Measurements from ENCODE around the gene PEX19. TPM values are rescaled to one million over a fixed set of nuclear protein-coding genes. Genes with fewer than 3 reads are reported as not detected.
"Not testable (repeated sequence)": the region's sequence is repeated elsewhere in the genome, so short reads cannot be mapped to it uniquely, and the experiment has no call there.

PEX19 gene
- total RNA-seq, 2 experiments from 2014 or later, result 34.7 to 47.3 TPM

DNA sequence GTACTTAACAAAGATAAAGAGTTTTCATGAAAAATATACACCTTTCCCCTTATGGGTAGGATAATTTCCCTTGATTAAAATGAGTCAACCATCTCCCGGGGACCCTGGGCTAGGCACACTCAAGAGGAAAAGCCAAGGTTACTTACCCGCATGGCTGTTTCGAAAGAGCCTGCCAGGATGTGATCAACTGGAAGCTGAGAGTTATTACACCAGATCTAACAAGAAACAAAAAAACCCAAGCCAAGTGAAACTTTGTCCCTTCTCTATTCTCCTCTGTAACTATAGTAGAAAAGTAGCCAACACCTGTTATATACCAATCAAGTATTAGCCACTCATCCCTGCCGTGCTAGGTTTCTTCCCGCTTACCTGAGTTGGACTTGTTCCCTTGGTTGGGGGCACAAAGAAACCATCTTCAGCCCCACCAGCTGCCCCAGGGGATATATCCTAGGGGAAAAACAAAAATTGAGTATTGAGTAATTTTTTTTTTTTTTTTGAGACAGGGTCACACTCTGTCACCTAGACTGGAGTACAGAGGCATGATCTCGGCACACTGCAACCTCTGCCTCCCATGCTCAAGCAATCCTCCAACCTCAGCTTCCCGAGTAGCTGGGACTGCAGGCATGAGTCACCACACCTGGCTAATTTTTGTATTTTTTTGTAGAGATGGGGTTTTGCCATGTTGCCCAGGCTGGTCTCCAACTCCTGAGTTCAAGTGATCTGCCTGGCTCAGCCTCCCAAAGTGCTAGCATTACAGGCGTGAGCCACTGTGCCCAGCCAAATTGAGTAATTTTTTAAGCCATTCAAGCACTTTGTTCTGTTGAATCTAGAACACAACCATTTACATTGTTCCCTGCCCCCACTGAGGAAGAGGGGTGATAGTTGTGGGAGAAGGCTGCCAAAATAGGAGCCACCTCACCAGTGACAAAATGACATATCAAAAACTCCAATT is 8.4 kb upstream of the PEX19 start:
- Histone ChIP-seq H3K36me3 (ENCODE audit: insufficient read depth, low read length) (peaks cover 95% of the 10 kb centered on the region), H3K9me3 (ENCODE audit: low read length) (no peaks in the 10 kb centered on the region), H3K4me3 (ENCODE audit: low read depth, low read length, poor library complexity, severe bottlenecking) (no peak overlapping the region), H3K79me2 (ENCODE audit: insufficient read depth, low read depth, low read length) (no peaks in the 10 kb centered on the region), H3K4me2 (ENCODE audit: low read length) (no peak overlapping the region), H2AFZ (ENCODE audit: low read length) (no peak overlapping the region), H3K4me1 (ENCODE audit: insufficient read depth, low read length, poor library complexity, severe bottlenecking) (no peaks in the 10 kb centered on the region), H3K27ac (ENCODE audit: low read depth, low read length, poor library complexity, severe bottlenecking) (no peak overlapping the region), H4K20me1 (ENCODE audit: insufficient read depth, low read length) (no peaks in the 10 kb centered on the region), H3K9me2 (ENCODE audit: insufficient read depth, low read length) (no peaks in the 10 kb centered on the region)
- DNase-seq (ENCODE audit: low spot score), result no peak
- intact Hi-C loops (cut with micrococcal nuclease; ENCODE audit: unreplicated experiment), result no loop called here
- TF ChIP-seq EZH2phosphoT487 (IDR thresholded peaks at IDR 0.05; ENCODE audit: borderline replicate concordance, low read depth, low read length), result no peak
- TF ChIP-seq, protein P1, sequence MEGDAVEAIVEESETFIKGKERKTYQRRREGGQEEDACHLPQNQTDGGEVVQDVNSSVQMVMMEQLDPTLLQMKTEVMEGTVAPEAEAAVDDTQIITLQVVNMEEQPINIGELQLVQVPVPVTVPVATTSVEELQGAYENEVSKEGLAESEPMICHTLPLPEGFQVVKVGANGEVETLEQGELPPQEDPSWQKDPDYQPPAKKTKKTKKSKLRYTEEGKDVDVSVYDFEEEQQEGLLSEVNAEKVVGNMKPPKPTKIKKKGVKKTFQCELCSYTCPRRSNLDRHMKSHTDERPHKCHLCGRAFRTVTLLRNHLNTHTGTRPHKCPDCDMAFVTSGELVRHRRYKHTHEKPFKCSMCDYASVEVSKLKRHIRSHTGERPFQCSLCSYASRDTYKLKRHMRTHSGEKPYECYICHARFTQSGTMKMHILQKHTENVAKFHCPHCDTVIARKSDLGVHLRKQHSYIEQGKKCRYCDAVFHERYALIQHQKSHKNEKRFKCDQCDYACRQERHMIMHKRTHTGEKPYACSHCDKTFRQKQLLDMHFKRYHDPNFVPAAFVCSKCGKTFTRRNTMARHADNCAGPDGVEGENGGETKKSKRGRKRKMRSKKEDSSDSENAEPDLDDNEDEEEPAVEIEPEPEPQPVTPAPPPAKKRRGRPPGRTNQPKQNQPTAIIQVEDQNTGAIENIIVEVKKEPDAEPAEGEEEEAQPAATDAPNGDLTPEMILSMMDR (conservative IDR thresholded peaks at IDR 0.05; ENCODE audit: low read length), result no peak
- ChIA-PET POLR2A (interaction anchor here (0.6 to 2.2 kb wide), 3 partner anchors 12 to 101 kb away, joined by 3 to 9 read pairs (median 7); no protein-coding TSS in a partner anchor), CTCF (ENCODE audit: unreplicated experiment) (interaction anchor here (0.5 to 1.0 kb wide), 2 partner anchors 83 to 115 kb away, joined by 3 to 5 read pairs; no protein-coding TSS in a partner anchor)
- no TSS peak for BruUV-seq (replicated peaks)

DNA sequence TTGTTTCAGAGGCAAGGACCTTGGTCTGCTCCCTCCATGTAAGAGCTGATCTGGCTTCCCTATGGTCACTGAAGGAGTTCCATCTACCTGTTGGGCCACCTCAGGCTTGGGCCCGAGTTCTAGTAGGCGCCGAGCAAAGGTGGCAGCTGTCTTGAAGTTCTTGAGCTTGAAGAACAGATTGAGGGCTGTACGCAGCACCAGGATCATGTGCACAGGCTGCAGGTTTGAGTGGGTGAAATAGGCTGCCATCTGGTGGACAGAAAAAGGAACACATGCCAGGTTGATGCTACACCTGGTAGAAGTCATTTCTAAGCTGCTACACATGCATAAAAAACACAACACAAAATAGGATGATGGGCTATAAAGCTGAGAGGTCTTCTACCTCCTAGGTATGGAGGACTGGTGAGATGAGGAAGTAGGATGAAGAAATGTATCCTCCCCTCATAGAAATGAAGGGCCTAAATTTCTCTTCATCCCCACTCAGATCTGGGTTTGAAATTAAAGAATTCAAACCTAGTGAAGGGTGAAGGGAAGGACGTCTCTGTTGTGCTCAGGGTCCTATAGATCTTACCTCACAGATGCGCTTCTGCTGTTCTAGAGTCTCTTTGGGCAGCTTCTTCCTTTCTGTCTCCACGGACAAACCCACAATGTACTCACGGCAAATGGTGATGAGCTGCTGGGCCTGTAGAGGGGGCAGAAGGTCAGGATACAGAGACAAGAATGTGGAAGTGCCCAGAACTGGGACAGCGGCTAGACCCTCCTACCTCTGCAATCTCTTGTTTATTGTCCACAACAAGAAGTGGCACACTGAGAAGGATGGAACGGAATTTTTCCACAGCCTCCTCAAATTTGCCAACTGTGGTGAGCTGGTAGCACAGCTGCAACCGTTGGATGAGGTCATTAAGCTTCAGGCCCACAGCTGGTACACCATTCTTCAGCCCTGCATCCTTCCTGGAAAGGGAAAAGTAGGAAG is 6.6 kb upstream of the PEX19 start:
- peak; percentile 75 for DNase-seq (ENCODE audit: low spot score)
- H3K27ac ChIP-seq (ENCODE audit: low read depth, low read length, poor library complexity, severe bottlenecking), result no peak overlapping the region

DNA sequence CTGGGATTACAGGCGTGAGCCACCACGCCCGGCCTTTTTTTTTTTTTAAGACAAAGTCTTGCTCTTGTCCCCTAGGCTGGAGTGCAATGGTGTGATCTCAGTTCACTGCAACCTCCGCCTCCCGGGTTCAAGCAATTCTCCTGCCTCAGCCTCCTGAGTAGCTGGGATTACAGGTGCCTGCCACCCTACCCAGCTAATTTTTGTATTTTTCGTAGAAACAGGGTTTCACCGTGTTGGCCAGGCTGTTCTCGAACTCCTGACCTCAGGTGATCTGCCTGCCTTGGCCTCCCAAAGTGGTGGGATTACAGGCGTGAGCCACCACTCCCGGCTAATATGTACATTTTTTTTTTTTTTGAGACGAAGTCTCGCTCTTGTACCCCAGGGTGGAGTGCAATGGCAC is 2.8 kb upstream of the PEX19 start:
- intact Hi-C loops (cut with micrococcal nuclease; ENCODE audit: unreplicated experiment); CTCF ChIA-PET (ENCODE audit: unreplicated experiment); BruUV-seq (replicated peaks): not testable (repeated sequence)

More for the DNA sequence above, 6.6 kb upstream of the PEX19 start:
- H2AFZ ChIP-seq (ENCODE audit: low read length), result no peak overlapping the region
- TF ChIP-seq EZH2phosphoT487 (IDR thresholded peaks at IDR 0.05; ENCODE audit: borderline replicate concordance, low read depth, low read length), result no peak
- TF ChIP-seq, protein P1 (conservative IDR thresholded peaks at IDR 0.05; ENCODE audit: low read length), result peak; percentile 92
- H3K4me1 ChIP-seq (ENCODE audit: insufficient read depth, low read length, poor library complexity, severe bottlenecking), result no peaks in the 10 kb centered on the region
- intact Hi-C loops (cut with micrococcal nuclease; ENCODE audit: unreplicated experiment), result loop anchor here (1.0 kb wide), 3 partner anchors 85 to 190 kb away; no protein-coding TSS in a partner anchor
- no peak overlapping the region for H3K4me3 ChIP-seq (ENCODE audit: low read depth, low read length, poor library complexity, severe bottlenecking)
- ChIA-PET POLR2A (interaction anchor here (0.8 to 2.2 kb wide), 6 partner anchors 14 to 99 kb away, joined by 3 to 9 read pairs (median 5); partner anchors contain the start of gene DCAF8), CTCF (ENCODE audit: unreplicated experiment) (interaction anchor here (0.6 to 1.9 kb wide), 11 partner anchors 14 to 190 kb away, joined by 3 to 8 read pairs (median 4); no protein-coding TSS in a partner anchor)
- no peaks in the 10 kb centered on the region for H3K9me2 ChIP-seq (ENCODE audit: insufficient read depth, low read length)
- no peaks in the 10 kb centered on the region for H4K20me1 ChIP-seq (ENCODE audit: insufficient read depth, low read length)
- no peak overlapping the region for H3K4me2 ChIP-seq (ENCODE audit: low read length)
- no peaks in the 10 kb centered on the region for H3K9me3 ChIP-seq (ENCODE audit: low read length)
- peaks cover 82% of the 10 kb centered on the region for H3K36me3 ChIP-seq (ENCODE audit: insufficient read depth, low read length)
- no TSS peak for BruUV-seq (replicated peaks)
- no peaks in the 10 kb centered on the region for H3K79me2 ChIP-seq (ENCODE audit: insufficient read depth, low read depth, low read length)

More for the DNA sequence above, 2.8 kb upstream of the PEX19 start:
- H3K4me2 ChIP-seq (ENCODE audit: low read length); H4K20me1 ChIP-seq (ENCODE audit: insufficient read depth, low read length); DNase-seq (ENCODE audit: low spot score); H3K4me3 ChIP-seq (ENCODE audit: low read depth, low read length, poor library complexity, severe bottlenecking); H3K27ac ChIP-seq (ENCODE audit: low read depth, low read length, poor library complexity, severe bottlenecking); H3K9me2 ChIP-seq (ENCODE audit: insufficient read depth, low read length); H3K4me1 ChIP-seq (ENCODE audit: insufficient read depth, low read length, poor library complexity, severe bottlenecking); H3K79me2 ChIP-seq (ENCODE audit: insufficient read depth, low read depth, low read length); H3K9me3 ChIP-seq (ENCODE audit: low read length); H2AFZ ChIP-seq (ENCODE audit: low read length): not testable (repeated sequence)
- peaks cover 47% of the 10 kb centered on the region for H3K36me3 ChIP-seq (ENCODE audit: insufficient read depth, low read length)
- POLR2A ChIA-PET, result interaction anchor here (1.0 kb wide), 1 partner anchor 31 kb away, joined by 6 read pairs; no protein-coding TSS in a partner anchor

Measured in OCI-LY7 (cell line).